ENCODE measurements around the gene KRTAP10-10. TPM values are rescaled to one million over a fixed set of nuclear protein-coding genes. Genes with fewer than 3 reads are reported as not detected.

KRTAP10-10 gene
- total and polyA plus RNA-seq, 9 of the 15 experiments (the other 6 are each of a cell fraction or from before 2014, with no cell fraction given), result not detected

DNA sequence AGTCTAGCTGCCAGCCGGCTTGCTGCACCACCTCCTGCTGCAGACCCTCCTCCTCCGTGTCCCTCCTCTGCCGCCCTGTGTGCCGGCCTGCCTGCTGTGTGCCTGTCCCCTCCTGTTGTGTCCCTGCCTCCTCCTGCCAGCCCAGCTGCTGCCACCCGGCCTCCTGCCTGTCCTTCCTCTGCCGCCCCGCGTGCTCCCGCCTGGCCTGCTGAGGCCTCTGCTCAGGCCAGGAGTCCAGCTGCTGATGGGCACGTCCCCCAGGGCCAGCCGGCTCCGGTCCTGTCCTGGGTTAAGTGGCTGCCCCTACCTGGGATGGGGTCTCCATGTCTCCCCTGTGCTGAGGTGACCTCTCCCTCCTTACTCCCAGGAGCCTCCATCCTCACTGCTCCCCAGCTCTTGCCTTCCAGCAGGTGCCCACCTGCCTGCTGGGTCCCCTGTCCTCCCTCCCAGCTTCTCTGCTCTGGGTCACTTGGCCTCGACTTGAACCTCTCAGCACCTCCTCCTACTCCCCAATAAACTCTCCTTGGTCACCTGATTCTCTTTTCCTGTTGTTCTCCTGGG, 24.4 kb upstream of the KRTAP10-10 start:
- BruUV-seq (replicated peaks), result no TSS peak
- H3K9me3 ChIP-seq (replicated peaks; ENCODE audit: control insufficient read depth, insufficient read depth, low read depth, low read length), result no peaks in the 10 kb centered on the region; the same call in none of the 2 replicates
- H3K79me2 ChIP-seq (ENCODE audit: control insufficient read depth, insufficient read depth, low read length), result no peaks in the 10 kb centered on the region
- POLR2A ChIA-PET, result no interaction called here
- peaks cover 14 to 44% of the 10 kb centered on the region in 2 experiments; a peak in 4 of 5 replicates for H3K27me3 ChIP-seq (ENCODE audit: control insufficient read depth in 2 of 2, insufficient read depth in 2 of 2, low read length in 2 of 2)
- FAIRE-seq (no peak), ATAC-seq (no peak), DNase-seq (ENCODE audit: extremely low read depth in 1 of 4, low spot score in 3 of 4) (no peak)
- H3K36me3 ChIP-seq (ENCODE audit: control insufficient read depth, insufficient read depth, low read length), result no peaks in the 10 kb centered on the region
- H3K4me1 ChIP-seq (replicated peaks in 1 of 2; ENCODE audit: control insufficient read depth in 2 of 2, insufficient read depth in 2 of 2, low read length in 2 of 2), result peaks cover 0 to 10% of the 10 kb centered on the region in 2 experiments; a peak in 2 of 5 replicates
- 0% methylated on average over 8 of the region's 13 CpGs for WGBS (ENCODE audit: insufficient coverage, low coverage, missing lambda C conversion rate)
- no peak overlapping the region for H2AFZ ChIP-seq (ENCODE audit: low read depth, low read length)
- no peak overlapping the region for H3K27ac ChIP-seq (ENCODE audit: extremely low read depth, low read depth, low read length)
- intact Hi-C loops (cut with micrococcal nuclease) (no loop called here), in situ Hi-C loops (cut with MboI) (no loop called here)
- H3K4me3 ChIP-seq, result no peak overlapping the region
- H3K9me1 ChIP-seq (ENCODE audit: control insufficient read depth, insufficient read depth, low read length), result peaks cover 3% of the 10 kb centered on the region
- CTCF ChIA-PET (ENCODE audit: low intra/inter-chr PET ratio), result no interaction called here
- no peak for TF ChIP-seq ZNF316 (IDR thresholded peaks at IDR 0.05)
- TF ChIP-seq TAL1 (IDR thresholded peaks at IDR 0.05), result no peak
- no peak for TF ChIP-seq RUNX1 (IDR thresholded peaks at IDR 0.05; ENCODE audit: low read depth)
- no peak for TF ChIP-seq EWSR1 (IDR thresholded peaks at IDR 0.05; ENCODE audit: borderline replicate concordance, low read depth, partially characterized antibody)
- TF ChIP-seq ZNF77 (CRISPR knock-in tag; IDR thresholded peaks at IDR 0.05), result no peak
- no peak for TF ChIP-seq RBBP5 (IDR thresholded peaks at IDR 0.05; ENCODE audit: borderline replicate concordance, insufficient read depth, low read length, poor library complexity, severe bottlenecking)
- TF ChIP-seq ZNF134 (CRISPR knock-in tag; conservative IDR thresholded peaks at IDR 0.05), result no peak
- TF ChIP-seq ZSCAN29 (IDR thresholded peaks at IDR 0.05), result no peak
- no peak for TF ChIP-seq ZNF668 (CRISPR knock-in tag; IDR thresholded peaks at IDR 0.05)
- no peak for TF ChIP-seq ZNF507 (tag; conservative IDR thresholded peaks at IDR 0.05)
- TF ChIP-seq L3MBTL2 (IDR thresholded peaks at IDR 0.05), result no peak
- TF ChIP-seq CBFA2T2 (conservative IDR thresholded peaks at IDR 0.05), result no peak
- no peak overlapping the region for H3K9ac ChIP-seq (ENCODE audit: insufficient read depth in 1 of 2, low read depth in 2 of 2, low read length in 2 of 2)
- H3K4me2 ChIP-seq (ENCODE audit: insufficient read depth, low read length), result no peak overlapping the region
- no peaks in the 10 kb centered on the region for H4K20me1 ChIP-seq (replicated peaks; ENCODE audit: control insufficient read depth, insufficient read depth, low read length)

Measured in K562 (cell line).